Neuron (in vitro differentiated cells): Measurements from ENCODE around the gene ABCC6.

Experiments used
- H2AFZ ChIP-seq: one replicate; pipeline ENCODE4 v1.6.1; 2013; ENCODE audit warnings: low read depth, mild to moderate bottlenecking, inconsistent platforms, low read length, moderate library complexity
- H3K27me3 ChIP-seq: one replicate; pipeline ENCODE4 v1.6.1; 2013; ENCODE audit warnings: low read length; ENCODE audit not compliant: insufficient read depth
- H3K36me3 ChIP-seq: one replicate; pipeline ENCODE4 v1.6.1; 2013; ENCODE audit warnings: low read length; ENCODE audit not compliant: insufficient read depth
- H3K4me1 ChIP-seq: one replicate; pipeline ENCODE4 v1.6.1; 2013; ENCODE audit warnings: low read length; ENCODE audit not compliant: insufficient read depth
- H3K4me3 ChIP-seq: 2 replicates; pipeline ENCODE4 v1.5.1; 2013; ENCODE audit warnings: mild to moderate bottlenecking, low read length, moderate library complexity
- H3K9me3 ChIP-seq: one replicate; pipeline ENCODE4 v1.6.1; 2013; ENCODE audit warnings: low read length

ABCC6 gene

DNA sequence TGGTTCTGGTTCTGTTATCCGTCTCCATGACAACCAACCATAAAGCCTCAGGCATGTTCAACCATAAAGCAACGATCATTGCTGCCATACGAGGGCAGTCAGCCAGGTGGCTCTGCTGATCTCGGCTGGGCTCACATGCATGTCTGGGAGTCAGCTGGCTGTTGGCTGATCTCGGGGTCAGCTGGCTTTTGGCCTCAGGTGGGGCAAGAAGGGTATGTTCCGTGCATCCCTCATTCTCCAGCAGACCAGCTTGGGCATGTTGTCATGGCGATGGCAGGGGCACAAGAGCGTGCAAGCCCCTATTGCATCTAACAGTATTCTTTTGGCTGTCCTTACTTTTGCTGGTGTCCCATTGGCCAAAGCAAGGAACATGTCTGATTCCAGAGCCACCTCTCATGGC, 86.2 kb downstream of the ABCC6 start:
- Histone ChIP-seq H3K4me1 (no peaks in the 10 kb centered on the region), H3K4me3 (no peak overlapping the region), H2AFZ (no peak overlapping the region), H3K27me3 (no peaks in the 10 kb centered on the region), H3K36me3 (peaks cover 12% of the 10 kb centered on the region), H3K9me3 (no peaks in the 10 kb centered on the region)

DNA sequence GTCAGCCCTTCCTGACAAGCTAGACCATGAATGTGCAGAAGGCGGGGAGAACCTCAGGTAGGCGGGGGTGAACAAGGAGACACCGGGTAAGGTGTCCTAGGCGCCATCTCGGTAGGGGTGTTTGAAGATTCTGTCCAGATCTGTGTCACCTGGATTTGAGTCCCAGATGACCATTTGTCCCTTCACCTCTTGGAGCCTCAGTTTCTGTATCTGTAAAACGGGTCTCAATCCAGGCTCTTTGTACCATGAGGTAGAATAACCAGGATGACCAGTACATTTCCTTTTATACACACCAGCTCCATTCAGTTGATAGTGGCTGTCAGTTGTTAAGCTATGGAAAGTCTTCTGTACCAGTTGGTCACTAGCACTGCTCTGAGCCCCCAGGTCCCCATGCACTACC, 86.7 kb downstream of the ABCC6 start:
- H2AFZ ChIP-seq = no peak overlapping the region
- peaks cover 12% of the 10 kb centered on the region for H3K36me3 ChIP-seq
- no peaks in the 10 kb centered on the region for H3K9me3 ChIP-seq
- no peaks in the 10 kb centered on the region for H3K27me3 ChIP-seq
- no peak overlapping the region for H3K4me3 ChIP-seq
- no peaks in the 10 kb centered on the region for H3K4me1 ChIP-seq

DNA sequence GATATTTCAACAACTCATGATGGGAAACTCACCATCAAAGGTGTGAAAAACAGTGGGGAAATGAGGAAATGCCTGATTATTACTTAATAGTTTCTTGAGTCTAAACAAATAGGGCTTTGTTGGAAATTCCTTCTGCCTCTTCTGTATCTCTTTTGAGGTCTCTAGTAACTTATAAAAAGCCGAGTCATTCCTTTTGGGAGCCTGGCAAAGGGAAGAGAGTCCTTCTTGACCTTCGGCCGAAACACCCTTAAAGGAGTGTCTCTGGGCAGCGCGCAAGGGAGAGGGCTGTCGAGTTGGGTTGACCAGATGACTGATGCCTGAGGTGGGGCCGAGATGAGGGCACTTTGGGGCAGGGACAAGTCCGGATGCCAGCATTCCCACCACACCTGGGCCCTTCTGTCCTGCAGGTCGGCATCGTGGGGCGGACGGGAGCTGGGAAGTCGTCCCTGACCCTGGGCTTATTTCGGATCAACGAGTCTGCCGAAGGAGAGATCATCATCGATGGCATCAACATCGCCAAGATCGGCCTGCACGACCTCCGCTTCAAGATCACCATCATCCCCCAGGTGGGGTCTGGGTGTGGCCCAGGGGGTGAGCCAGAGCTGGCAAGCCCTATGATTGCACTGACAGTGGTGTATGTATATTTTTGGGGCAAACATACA, 89.2 kb downstream of the ABCC6 start:
- H2AFZ ChIP-seq = no peak overlapping the region
- H3K9me3 ChIP-seq = no peaks in the 10 kb centered on the region
- no peak overlapping the region for H3K4me3 ChIP-seq
- H3K4me1 ChIP-seq = no peaks in the 10 kb centered on the region
- no peaks in the 10 kb centered on the region for H3K27me3 ChIP-seq
- peaks cover 12% of the 10 kb centered on the region for H3K36me3 ChIP-seq

DNA sequence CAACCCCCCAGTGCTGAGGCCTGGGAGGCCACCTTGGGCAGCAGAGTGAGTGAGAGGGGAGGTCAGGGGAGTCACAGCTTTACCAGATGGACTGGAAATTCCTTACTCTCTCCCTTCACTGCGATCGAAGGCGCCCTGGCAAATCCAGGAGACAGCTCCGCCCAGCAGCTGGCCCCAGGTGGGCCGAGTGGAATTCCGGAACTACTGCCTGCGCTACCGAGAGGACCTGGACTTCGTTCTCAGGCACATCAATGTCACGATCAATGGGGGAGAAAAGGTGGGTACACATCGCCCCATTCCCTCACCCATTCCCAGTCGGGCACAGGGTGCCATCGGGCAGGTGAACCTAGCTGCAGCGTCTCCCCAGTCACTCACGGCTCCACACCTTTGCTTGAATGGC, 91.6 kb downstream of the ABCC6 start:
- Histone ChIP-seq H3K36me3 (peaks cover 6% of the 10 kb centered on the region), H2AFZ (no peak overlapping the region), H3K9me3 (no peaks in the 10 kb centered on the region), H3K4me1 (no peaks in the 10 kb centered on the region), H3K4me3 (no peak overlapping the region), H3K27me3 (no peaks in the 10 kb centered on the region)

DNA sequence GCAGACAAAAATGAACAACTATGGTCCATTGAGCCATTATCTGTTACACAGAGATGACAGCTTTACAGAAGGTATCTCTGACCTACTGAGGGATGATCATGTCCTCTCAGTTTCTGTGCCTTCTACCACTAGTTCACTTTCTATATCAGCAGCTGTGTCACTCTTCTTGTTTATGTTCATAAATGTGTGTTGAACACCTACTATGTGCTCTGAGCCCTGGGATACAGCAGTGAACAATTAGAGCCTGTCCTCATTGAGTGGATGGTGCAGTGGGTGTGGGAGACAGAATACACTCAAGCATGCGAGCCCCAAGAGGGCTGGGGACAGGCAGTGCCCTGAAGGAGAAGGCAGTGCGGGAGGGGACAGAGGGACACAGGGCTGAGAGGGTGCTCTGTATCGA, 92.1 kb downstream of the ABCC6 start:
- no peak overlapping the region for H2AFZ ChIP-seq
- no peaks in the 10 kb centered on the region for H3K9me3 ChIP-seq
- H3K36me3 ChIP-seq = peaks cover 1% of the 10 kb centered on the region

DNA sequence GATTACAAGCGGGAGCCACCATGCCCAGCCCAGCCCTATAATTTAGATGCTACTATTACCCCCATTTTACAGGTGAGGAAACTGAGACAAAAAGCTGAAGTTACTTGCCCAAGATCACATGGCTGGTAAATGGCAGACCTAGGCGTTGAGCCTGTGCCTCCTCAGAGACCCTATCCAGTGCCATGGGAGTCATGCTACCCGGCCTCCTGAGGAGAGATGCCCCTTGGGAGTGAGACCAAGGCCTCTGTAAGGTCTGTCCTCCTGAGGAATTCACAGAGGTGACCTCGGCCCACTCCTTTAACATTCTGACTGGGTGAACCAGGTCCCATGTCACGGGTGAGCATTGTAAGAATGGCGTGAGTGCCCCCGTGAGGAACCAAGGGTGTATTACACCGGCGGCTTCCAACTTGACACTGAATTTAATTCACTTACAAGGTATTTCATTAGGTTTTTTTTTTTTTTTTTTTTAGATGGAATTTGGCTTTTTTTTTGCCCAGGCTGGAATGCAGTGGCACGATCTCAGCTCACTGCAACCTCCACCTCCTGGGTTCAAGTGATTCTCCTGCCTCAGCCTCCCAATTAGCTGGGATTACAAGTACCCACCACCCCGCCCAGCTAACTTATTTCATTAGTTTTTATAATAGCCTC, 95.7 kb downstream of the ABCC6 start:
- Histone ChIP-seq H3K4me3 (no peak overlapping the region), H3K27me3 (no peaks in the 10 kb centered on the region), H2AFZ (no peak overlapping the region), H3K36me3 (peaks cover 5% of the 10 kb centered on the region), H3K9me3 (peaks cover 11% of the 10 kb centered on the region), H3K4me1 (no peaks in the 10 kb centered on the region)

More for the DNA sequence above, 92.1 kb downstream of the ABCC6 start:
- no peaks in the 10 kb centered on the region for H3K27me3 ChIP-seq
- H3K4me3 ChIP-seq = no peak overlapping the region
- no peaks in the 10 kb centered on the region for H3K4me1 ChIP-seq

DNA sequence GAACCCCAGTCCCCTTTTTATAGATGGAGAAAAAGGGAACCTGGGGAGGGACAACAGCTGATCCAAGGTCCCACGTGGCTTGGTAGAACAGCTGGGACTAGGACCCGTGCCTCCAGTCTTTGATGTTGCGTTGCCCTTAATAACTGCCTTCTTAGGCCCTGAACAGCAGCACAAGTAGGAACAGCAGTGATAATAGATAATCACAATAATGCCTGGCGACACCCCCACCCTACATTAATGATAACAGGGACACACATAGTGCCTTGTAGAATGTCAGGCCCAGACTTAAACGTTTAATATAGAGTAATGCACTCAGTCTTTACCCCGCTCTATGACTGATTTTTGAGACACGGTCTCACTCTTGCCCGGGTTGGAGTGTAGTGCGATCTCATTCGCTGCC, 96.4 kb downstream of the ABCC6 start:
- no peaks in the 10 kb centered on the region for H3K4me1 ChIP-seq
- H3K36me3 ChIP-seq = peaks cover 11% of the 10 kb centered on the region
- H2AFZ ChIP-seq = no peak overlapping the region
- peaks cover 16% of the 10 kb centered on the region for H3K9me3 ChIP-seq
- H3K27me3 ChIP-seq = no peaks in the 10 kb centered on the region
- H3K4me3 ChIP-seq = no peak overlapping the region

DNA sequence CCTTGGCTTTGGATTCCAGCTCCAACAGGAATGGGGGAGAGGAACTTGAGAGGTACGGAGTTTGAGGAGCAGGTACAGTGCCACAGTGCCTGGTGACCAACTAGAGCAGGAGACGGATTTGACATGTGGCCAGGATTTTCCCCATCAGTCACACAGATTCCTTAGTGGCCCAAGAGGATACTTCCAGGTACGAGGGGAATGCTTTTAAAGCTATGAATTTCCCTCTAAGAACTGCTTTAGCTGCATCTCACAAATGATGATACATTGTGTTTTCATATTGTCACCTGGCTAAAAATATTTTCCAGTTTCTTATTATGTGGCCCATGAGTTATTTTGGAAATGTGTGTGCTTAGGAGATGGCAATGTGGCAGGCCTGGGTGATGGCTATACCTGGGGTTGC, 98.3 kb downstream of the ABCC6 start:
- Histone ChIP-seq H3K27me3 (no peaks in the 10 kb centered on the region), H3K9me3 (peaks cover 21% of the 10 kb centered on the region), H3K4me1 (no peaks in the 10 kb centered on the region), H2AFZ (no peak overlapping the region), H3K36me3 (peaks cover 12% of the 10 kb centered on the region), H3K4me3 (no peak overlapping the region)

DNA sequence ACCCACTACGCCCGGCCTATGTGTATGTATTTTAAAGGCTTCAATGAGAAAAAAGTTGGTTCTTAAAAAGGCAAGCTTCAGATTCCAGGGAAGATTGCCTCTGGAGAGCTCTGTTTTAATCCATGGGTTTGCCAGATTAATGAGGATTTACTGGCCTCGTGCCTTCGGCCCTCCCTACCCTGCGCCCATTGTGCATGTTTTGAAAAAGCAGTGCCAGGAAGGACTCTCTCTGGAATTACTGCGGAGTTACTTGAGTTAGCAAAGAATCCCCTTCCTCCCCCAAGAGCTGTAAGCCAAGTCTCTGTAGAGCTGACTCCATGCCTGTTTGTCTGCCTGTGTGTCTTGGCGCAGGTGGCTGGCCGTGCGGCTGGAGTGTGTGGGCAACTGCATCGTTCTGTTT, 98.9 kb downstream of the ABCC6 start:
- Histone ChIP-seq H3K27me3 (no peaks in the 10 kb centered on the region), H3K36me3 (peaks cover 12% of the 10 kb centered on the region), H2AFZ (no peak overlapping the region), H3K9me3 (peaks cover 21% of the 10 kb centered on the region), H3K4me3 (no peak overlapping the region), H3K4me1 (no peaks in the 10 kb centered on the region)

DNA sequence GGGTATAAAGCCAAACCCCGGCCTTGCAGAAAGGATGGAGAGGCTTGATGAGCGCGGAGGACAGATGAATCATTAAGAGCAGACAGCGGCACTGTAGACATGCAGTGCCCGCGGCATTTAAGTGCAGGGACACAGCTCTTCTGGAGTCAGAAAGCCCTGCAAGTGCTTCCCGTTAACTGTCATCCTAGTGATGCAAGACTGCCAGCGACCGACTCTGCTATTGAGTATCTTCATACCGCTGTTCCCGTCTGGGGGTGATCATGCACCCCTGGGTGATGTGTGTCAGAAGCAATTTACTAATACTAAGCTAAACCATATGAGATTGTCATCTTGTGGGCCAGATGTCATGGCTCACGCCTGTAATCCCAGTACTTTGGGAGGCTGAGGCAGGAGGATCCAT, 101.0 kb downstream of the ABCC6 start:
- Histone ChIP-seq H3K4me3 (no peak overlapping the region), H3K36me3 (peaks cover 16% of the 10 kb centered on the region), H3K9me3 (peaks cover 26% of the 10 kb centered on the region), H2AFZ (no peak overlapping the region), H3K27me3 (no peaks in the 10 kb centered on the region), H3K4me1 (no peaks in the 10 kb centered on the region)

DNA sequence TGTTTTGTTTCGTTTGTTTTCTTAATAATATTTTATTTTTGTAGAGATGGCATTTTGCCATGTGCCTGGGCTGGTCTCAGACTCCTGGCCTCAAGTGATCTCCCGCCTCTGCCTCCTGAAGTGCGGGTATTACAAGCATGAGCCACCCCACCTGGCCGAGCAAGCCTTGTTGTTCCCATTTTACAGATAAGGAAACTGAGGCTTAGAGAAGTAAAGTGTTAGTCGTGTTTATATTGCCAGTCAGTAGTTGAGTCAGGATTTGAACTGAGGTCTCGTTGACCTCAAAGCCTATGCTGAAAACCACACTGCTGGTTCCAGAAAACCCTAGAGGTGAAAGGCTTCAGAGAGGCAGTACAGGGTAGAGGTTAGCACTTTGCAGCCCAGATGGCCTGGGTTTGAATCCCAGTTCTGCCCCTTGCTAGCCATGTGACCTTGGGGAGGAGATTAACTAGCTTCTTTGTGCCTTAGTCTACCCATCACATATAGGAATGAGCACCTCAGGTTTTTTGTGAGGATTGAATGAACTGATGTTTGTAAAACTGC, 102.0 kb downstream of the ABCC6 start:
- Histone ChIP-seq H3K36me3 (peaks cover 16% of the 10 kb centered on the region), H2AFZ (no peak overlapping the region), H3K9me3 (peaks cover 29% of the 10 kb centered on the region), H3K4me1 (no peaks in the 10 kb centered on the region), H3K4me3 (no peak overlapping the region), H3K27me3 (no peaks in the 10 kb centered on the region)

DNA sequence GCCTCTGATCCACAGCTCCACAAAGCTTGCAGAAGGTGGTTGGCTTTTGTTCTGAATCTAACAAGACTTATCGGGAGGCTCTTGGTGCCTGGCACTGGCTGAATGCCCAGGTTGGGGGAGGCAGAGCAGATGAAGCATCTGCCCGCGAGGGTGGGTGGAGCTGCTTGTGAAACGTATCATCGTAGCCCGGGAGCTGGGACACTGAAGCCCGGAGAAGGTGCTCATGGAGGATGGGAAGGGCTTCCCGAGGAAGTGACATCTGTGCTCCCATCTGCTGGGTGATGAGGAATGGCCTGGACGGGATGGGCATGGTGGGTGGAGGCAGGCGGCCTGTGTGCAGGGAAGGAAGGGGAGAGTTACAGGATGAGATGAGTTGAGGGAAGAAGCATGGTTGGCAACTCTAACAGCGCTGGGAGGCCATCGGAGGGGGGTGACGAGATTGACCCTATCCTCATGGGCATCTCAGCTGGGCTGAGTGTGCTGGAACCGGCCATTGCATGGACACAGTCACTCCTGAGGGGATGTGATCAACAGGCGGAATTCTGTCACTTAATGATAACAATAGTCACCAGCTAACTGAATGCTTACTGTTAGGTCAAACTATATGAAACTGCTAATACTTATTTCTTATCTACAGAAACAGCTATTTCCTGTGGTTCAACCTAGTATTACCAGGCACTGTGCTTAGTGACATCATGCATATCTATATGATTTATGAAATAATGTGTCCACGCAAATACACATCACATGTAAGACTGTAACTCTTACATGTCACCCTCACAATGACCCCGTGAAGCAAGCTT, 102.7 kb downstream of the ABCC6 start:
- H3K4me1 ChIP-seq = no peaks in the 10 kb centered on the region
- H3K27me3 ChIP-seq = no peaks in the 10 kb centered on the region
- peaks cover 16% of the 10 kb centered on the region for H3K36me3 ChIP-seq

DNA sequence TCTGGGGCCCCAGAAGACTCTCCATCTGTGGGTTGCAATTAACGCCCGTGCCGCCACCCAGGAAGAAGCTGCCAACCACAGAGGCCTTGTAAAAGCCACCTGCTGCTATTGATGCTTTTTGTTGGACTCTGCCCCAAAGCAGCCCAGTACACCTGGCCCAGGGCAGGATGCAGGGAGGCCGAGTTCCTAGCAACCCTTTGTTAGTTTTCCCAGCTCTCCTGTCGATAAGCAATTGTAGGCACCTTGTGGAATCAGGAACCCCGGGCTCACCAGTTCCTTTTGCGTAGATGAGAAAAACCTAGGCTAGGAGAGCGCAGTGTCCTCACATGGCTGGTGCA, 103.3 kb downstream of the ABCC6 start:
- Histone ChIP-seq H2AFZ (no peak overlapping the region), H3K36me3 (peaks cover 16% of the 10 kb centered on the region), H3K27me3 (no peaks in the 10 kb centered on the region), H3K4me1 (no peaks in the 10 kb centered on the region), H3K4me3 (no peak overlapping the region), H3K9me3 (peaks cover 24% of the 10 kb centered on the region)

More for the DNA sequence above, 102.7 kb downstream of the ABCC6 start:
- H3K9me3 ChIP-seq = peaks cover 26% of the 10 kb centered on the region
- H2AFZ ChIP-seq = no peak overlapping the region
- H3K4me3 ChIP-seq = no peak overlapping the region
